Pancreas (tissue), 10 donors: ENCODE measurements around the gene ITPRID2. TPM values are rescaled to one million over a fixed set of nuclear protein-coding genes. Genes with fewer than 3 reads are reported as not detected.
"Not testable (repeated sequence)": the region's sequence is repeated elsewhere in the genome, so short reads cannot be mapped to it uniquely, and the experiment has no call there.

ENCODE experiments used
- ATAC-seq, 4 donors: fragments of 200-7000 bp; cut with Tn5 transposase; one replicate each; pipeline versions ENCODE4 v1.8.0 to v1.9.1; 2020; ENCODE audit warnings: mild to moderate bottlenecking in 4 of 4, moderate library complexity in 4 of 4
- DNase-seq, 6 donors: peaks; one replicate each; pipeline ENCODE4 v3.0.0-alpha.2; 2020
- FAIRE-seq: peaks from 2 replicates; lab custom pipeline; 2012; peaks lifted over from hg19 to GRCh38; lab: Jason Lieb, UNC
- H3K27ac ChIP-seq, 4 donors: fragments of 200-600 bp; sonication (generic); 1 replicate in 3 of 4; 2 replicates in 1 of 4; pipeline versions ENCODE4 v1.5.0 to v1.8.0; 2020
- H3K27me3 ChIP-seq, 4 donors: fragments of 200-600 bp; one replicate each; pipeline ENCODE4 v1.8.0; 2021
- H3K36me3 ChIP-seq, 3 donors: fragments of 200-600 bp; sonication (generic) in 1 of 3; one replicate each; pipeline versions ENCODE4 v1.5.0 to v1.8.0; 2020 to 2021
- H3K4me1 ChIP-seq, 3 donors: fragments of 200-600 bp; one replicate each; pipeline ENCODE4 v1.8.0; 2021
- H3K4me3 ChIP-seq, 4 donors: fragments of 200-600 bp; sonication (generic) in 2 of 4; one replicate each; pipeline versions ENCODE4 v1.5.0 to v1.8.0; 2020 to 2021
- H3K9me3 ChIP-seq, 4 donors: fragments of 200-600 bp; one replicate each; pipeline ENCODE4 v1.8.0; 2021
- CTCF ChIP-seq, 4 donors: fragments of 200-600 bp; sonication (generic) in 3 of 4; IDR thresholded peaks; one replicate each; pipeline versions ENCODE4 v1.5.0 to v1.8.0; 2021; ENCODE audit warnings: antibody characterized with exemption in 4 of 4
- WGBS, 2 donors: extraction: QIAGEN DNeasy Blood & Tissue Kit; methylation state at CpG; one replicate each; pipeline ENCODE4 v1.1.7; 2013; 5-methylcytosine and 5-hydroxymethylcytosine counted together
- intact Hi-C, 3 donors: fragments of 100-400 bp; cut with DNase I; formaldehyde crosslinking; loops; one replicate each; pipeline versions ENCODE4 v1.11.1 to v1.14.2; 2022
- polyA plus RNA-seq, 2 donors: library from polyadenylated mRNA; stranded (reverse); fragments of 200-250 nt; gene quantifications; one replicate each; pipeline ENCODE4 v1.2.3, GENCODE V29; 2013
- total RNA-seq, 6 donors: library from RNA; stranded (reverse); fragmentation: NEBNext Ultra II Directional in 4 of 6; extraction: Animal tissue kit (Norgen Biotek cat#: 25700) in 4 of 6; gene quantifications; one replicate each; pipeline versions ENCODE4 v1.2.1 to v1.2.4, GENCODE V29; 2021 to 2023
- donor health status: healthy with polysubstance abuse.
- donor health status: DM: no; HTN: no; CAD: no; lungs with moderate emphysema.
- donor health status: DM: no; HTN: no; CAD: no.
- donor health status: control.
- donor health status: control.
- donor health status: Bipolar disorder and iron deficiency.
- donor health status: DM: yes; HTN: yes; CAD: no.
- donor health status: DM: no; HTN: no; CAD: no.
- donor health status: DM: no; HTN: no; CAD: no.
- donor health status: DM: yes; HTN: yes; CAD: no.

Gene ITPRID2
- total and polyA plus RNA-seq, 8 donors: 85.6 to 497 (median 328) TPM

GRCh38 chr2:181955010-181955409 lies 63.5 kb downstream of the ITPRID2 start:
- Histone ChIP-seq H3K27ac (peak overlapping the region in 1 of 4 donors; percentile 15), H3K36me3 (no peaks in the 10 kb centered on the region), H3K27me3 (no peaks in the 10 kb centered on the region), H3K4me3 (no peak overlapping the region), H3K9me3 (no peaks in the 10 kb centered on the region), H3K4me1 (peaks cover 0 to 10% (median 10%) of the 10 kb centered on the region in 3 donors)
- ATAC-seq (peak in 1 of 4 donors; percentile 19), FAIRE-seq (no peak), DNase-seq (no peak)
- TF ChIP-seq CTCF (IDR thresholded peaks at IDR 0.05): no peak
- intact Hi-C loops: no loop called here
- 59 to 62% methylated on average over 1 of the region's 1 CpG for WGBS, 2 donors

GRCh38 chr2:181955866-181956265 lies 64.3 kb downstream of the ITPRID2 start:
- WGBS, 2 donors: 98% methylated on average over 3 of the region's 3 CpGs
- DNase-seq, H3K9me3 ChIP-seq, H3K4me3 ChIP-seq, H3K36me3 ChIP-seq, FAIRE-seq, H3K27ac ChIP-seq, intact Hi-C loops, H3K27me3 ChIP-seq, ATAC-seq: not testable (repeated sequence)
- H3K4me1 ChIP-seq: peaks cover 0 to 10% (median 10%) of the 10 kb centered on the region in 3 donors

- 57 to 68% methylated on average over 4 of the region's 4 CpGs for WGBS, 2 donors
- Histone ChIP-seq H3K27me3 (no peaks in the 10 kb centered on the region), H3K9me3 (no peaks in the 10 kb centered on the region), H3K4me1 (peaks cover 0 to 10% (median 10%) of the 10 kb centered on the region in 3 donors), H3K4me3 (no peak overlapping the region), H3K36me3 (no peaks in the 10 kb centered on the region), H3K27ac (no peak overlapping the region)
- no peak for FAIRE-seq
- peak in 2 of 4 donors; percentile 8 to 9 for ATAC-seq
- intact Hi-C loops: no loop called here
- no peak for TF ChIP-seq CTCF (IDR thresholded peaks at IDR 0.05)
- no peak for DNase-seq
Measured at GRCh38 chr2:181957668-181958067, 66.1 kb downstream of the ITPRID2 start.

- TF ChIP-seq CTCF (IDR thresholded peaks at IDR 0.05): no peak
- Histone ChIP-seq H3K9me3 (no peaks in the 10 kb centered on the region), H3K27me3 (no peaks in the 10 kb centered on the region), H3K4me3 (no peak overlapping the region), H3K36me3 (no peaks in the 10 kb centered on the region), H3K27ac (no peak overlapping the region), H3K4me1 (peaks cover 0 to 10% (median 9%) of the 10 kb centered on the region in 3 donors)
- DNase-seq (no peak), FAIRE-seq (no peak), ATAC-seq (no peak)
- intact Hi-C loops: no loop called here
- 97 to 100% methylated on average over 1 of the region's 1 CpG for WGBS, 2 donors
Measured at GRCh38 chr2:181958726-181959125, 67.2 kb downstream of the ITPRID2 start.

GRCh38 chr2:181959508-181959907 lies 68.0 kb downstream of the ITPRID2 start:
- Histone ChIP-seq H3K4me1 (peaks cover 0 to 8% (median 6%) of the 10 kb centered on the region in 3 donors), H3K27me3 (no peaks in the 10 kb centered on the region), H3K36me3 (no peaks in the 10 kb centered on the region), H3K4me3 (no peak overlapping the region), H3K27ac (no peak overlapping the region), H3K9me3 (no peaks in the 10 kb centered on the region)
- intact Hi-C loops: no loop called here
- no peak for TF ChIP-seq CTCF (IDR thresholded peaks at IDR 0.05)
- FAIRE-seq (no peak), ATAC-seq (no peak), DNase-seq (no peak)

GRCh38 chr2:181961167-181961566 lies 69.6 kb downstream of the ITPRID2 start:
- not testable (repeated sequence) for ATAC-seq, FAIRE-seq
- peak in 1 of 6 donors; percentile 31 for DNase-seq

More at GRCh38 chr2:181961167-181961566, 69.6 kb downstream of the ITPRID2 start:
- 85 to 89% methylated on average over 8 of the region's 8 CpGs for WGBS, 2 donors
- intact Hi-C loops, H3K27me3 ChIP-seq, H3K9me3 ChIP-seq, H3K27ac ChIP-seq, H3K4me3 ChIP-seq, H3K4me1 ChIP-seq, H3K36me3 ChIP-seq: not testable (repeated sequence)
